RWPE1 (cell line): Measurements from ENCODE around the gene KCND2.

Experiments used
- CTCF ChIA-PET: fragments of 350-600 bp; sonication (Branson Sonifier 250); formaldehyde crosslinking; extraction: SDS; loops from one replicate; lab custom pipeline; 2021; lab: Yijun Ruan, JAX
- POLR2A ChIA-PET: fragments of 400-600 bp; formaldehyde crosslinking; extraction: SDS; loops from one replicate; lab custom pipeline; 2020; ENCODE audit warnings: antibody characterized with exemption; ENCODE audit not compliant: low non-redundant PET; lab: Yijun Ruan, JAX
- DNase-seq: peaks from one replicate; pipeline ENCODE4 v3.0.0; 2012; ENCODE audit warnings: low spot score
- H3K27ac ChIP-seq: fragments of 450-650 bp; 2 replicates; pipeline ENCODE4 v1.5.1; 2017
- TF ChIP-seq, protein P1 (sequence below): fragments of 450-650 bp; conservative IDR thresholded peaks from 2 replicates; pipeline ENCODE4 v1.5.1; 2017; ENCODE audit warnings: low read depth, mild to moderate bottlenecking

Gene KCND2

DNA sequence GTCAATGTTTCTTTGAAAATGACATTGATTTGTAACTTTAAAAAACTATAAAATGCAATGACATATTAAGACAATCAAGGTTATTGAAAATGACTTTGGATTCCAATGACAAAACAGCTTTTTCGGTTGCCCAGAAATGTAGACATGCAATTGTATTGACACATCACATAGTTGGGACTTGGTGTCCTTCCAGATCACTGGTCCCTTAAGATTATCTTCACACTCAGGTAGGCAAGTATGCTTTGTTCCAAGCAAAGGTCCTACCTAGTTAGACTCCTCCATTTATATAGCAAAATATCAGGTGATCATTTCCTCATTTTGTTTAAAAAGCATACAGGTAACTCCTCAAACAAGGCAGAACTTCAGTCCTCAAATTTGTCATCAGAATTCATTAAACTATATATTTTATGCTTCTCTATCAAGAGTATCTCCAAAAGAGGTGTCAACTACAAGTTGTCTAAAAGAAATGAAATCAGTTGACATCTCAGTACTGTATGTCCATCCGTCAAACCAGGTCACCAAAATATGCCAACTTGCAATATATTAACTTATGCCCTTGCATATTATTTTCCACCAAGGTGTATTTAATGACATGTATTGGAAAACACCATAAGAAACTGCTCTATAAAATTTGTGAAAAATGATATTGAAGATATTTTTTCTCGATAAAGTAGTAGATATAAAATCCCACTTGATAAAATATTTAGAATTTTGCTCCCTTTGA is 520.4 kb downstream of the KCND2 start:
- ChIA-PET CTCF (no interaction called here), POLR2A (no interaction called here)
- no peak for DNase-seq
- TF ChIP-seq, protein P1, sequence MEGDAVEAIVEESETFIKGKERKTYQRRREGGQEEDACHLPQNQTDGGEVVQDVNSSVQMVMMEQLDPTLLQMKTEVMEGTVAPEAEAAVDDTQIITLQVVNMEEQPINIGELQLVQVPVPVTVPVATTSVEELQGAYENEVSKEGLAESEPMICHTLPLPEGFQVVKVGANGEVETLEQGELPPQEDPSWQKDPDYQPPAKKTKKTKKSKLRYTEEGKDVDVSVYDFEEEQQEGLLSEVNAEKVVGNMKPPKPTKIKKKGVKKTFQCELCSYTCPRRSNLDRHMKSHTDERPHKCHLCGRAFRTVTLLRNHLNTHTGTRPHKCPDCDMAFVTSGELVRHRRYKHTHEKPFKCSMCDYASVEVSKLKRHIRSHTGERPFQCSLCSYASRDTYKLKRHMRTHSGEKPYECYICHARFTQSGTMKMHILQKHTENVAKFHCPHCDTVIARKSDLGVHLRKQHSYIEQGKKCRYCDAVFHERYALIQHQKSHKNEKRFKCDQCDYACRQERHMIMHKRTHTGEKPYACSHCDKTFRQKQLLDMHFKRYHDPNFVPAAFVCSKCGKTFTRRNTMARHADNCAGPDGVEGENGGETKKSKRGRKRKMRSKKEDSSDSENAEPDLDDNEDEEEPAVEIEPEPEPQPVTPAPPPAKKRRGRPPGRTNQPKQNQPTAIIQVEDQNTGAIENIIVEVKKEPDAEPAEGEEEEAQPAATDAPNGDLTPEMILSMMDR = no peak
- H3K27ac ChIP-seq = no peak overlapping the region

DNA sequence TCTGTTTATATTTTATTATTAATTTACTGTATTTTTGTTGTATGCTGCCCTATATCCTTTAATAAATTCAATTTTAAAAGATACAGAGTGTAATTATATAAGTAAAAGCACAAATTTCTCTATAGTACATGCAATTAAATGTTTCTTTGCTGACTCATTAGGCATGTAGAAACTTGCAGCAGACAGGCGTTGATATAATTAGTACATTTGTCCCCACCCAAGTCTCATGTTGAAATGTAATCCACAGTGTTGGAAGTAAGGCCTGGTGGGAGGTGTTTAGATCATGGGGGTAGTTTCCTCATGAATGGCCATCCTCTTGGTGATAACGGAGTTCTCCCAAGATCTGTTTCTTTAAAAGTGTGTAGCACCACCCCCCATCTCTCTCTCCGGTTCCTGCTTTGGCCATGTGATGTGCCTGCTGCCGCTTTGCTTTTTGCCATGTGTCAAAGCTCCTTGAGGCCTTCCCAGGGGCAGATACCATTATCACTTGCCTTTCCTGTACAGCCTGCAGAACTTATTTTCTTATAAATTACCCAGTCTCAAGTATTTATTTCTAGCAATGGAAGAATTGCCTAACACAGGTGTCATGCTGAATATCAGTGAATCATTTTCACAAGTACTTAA is 521.2 kb downstream of the KCND2 start:
- peak; percentile 5 for DNase-seq
- TF ChIP-seq, protein P1 = no peak
- no peak overlapping the region for H3K27ac ChIP-seq
- ChIA-PET CTCF (no interaction called here), POLR2A (no interaction called here)

DNA sequence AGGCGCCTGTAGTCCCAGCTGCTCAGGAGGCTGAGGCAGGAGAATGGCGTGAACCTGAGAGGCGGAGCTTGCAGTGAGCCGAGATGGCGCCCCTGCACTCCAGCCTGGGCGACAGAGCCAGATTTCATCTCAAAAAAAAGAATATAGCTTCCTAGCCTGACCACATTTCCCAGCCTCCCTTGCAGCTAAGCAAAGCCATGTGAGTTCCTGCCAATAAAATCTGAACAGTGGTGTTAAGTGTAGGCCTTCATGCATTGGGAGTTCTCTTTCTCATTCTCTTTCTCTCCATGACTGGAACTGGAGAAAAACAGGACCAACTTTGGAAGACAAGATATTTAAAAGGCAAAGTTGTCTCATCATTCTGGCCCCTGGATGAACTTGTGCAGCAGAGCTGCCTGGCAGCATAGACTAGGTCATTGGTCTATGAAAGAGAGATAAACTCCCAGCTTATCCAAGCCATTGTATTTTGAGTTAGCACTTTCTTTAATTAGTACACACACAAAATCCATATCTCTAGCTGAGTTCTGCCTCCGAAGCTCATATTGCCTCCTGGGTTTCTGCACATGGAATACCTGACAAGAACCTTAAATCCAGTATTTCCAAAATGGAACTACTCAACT is 524.2 kb downstream of the KCND2 start:
- ChIA-PET POLR2A (no interaction called here), CTCF (interaction anchor here (0.6 kb wide), 1 partner anchor 436 kb away, joined by 6 read pairs; no protein-coding TSS in a partner anchor)
- TF ChIP-seq, protein P1 = no peak
- H3K27ac ChIP-seq = no peak overlapping the region
- no peak for DNase-seq

DNA sequence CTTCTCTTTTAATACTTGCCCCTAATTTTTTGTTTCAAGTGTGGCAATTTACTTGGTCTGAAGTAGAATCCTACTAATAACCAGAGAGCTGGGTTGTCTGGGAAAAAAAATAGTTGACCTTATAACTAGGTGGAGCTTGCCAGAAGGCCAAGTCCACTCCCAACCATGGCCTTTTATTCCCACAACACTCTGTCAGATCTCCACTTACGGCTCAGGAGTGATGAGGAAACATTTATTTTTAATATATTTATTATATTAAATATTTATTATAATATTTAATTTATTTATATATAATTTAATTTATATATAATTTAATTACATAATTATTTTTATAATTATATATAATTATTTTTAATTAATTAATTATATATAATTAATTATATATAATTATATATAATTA is 526.2 kb downstream of the KCND2 start:
- POLR2A ChIA-PET = no interaction called here
- no peak for DNase-seq
- no peak overlapping the region for H3K27ac ChIP-seq
- TF ChIP-seq, protein P1 = no peak
- CTCF ChIA-PET = no interaction called here
